SK-N-SH treated with all-trans-retinoic acid at 6 μM for 48 hours (cell line): Measurements from ENCODE around the gene IDUA.
A peak's percentile ranks its signal among the peaks of the same experiment; 100 is the strongest.

Experiments used
- ATAC-seq: fragments of 200-7000 bp; cut with Tn5 transposase; 3 replicates; pipeline ENCODE4 v1.9.1; 2020; ENCODE audit warnings: mild to moderate bottlenecking, moderate library complexity
- ARNTL ChIP-seq: fragments of 450-650 bp; formaldehyde crosslinking; IDR thresholded peaks from 2 replicates; pipeline ENCODE4 v1.5.0; 2020; ENCODE audit warnings: low read depth, mild to moderate bottlenecking, moderate library complexity, borderline replicate concordance
- BACH2 ChIP-seq: fragments of 250-450 bp; sonication (Bioruptor Pico); IDR thresholded peaks from 2 replicates; pipeline ENCODE4 v1.9.0; 2021; ENCODE audit warnings: mild to moderate bottlenecking, borderline replicate concordance
- CREB5 ChIP-seq: fragments of 250-450 bp; sonication (Bioruptor Pico); IDR thresholded peaks from 2 replicates; pipeline ENCODE4 v1.5.1; 2020; ENCODE audit warnings: low read depth, mild to moderate bottlenecking, moderate library complexity
- CSDC2 ChIP-seq: fragments of 250-450 bp; sonication (Bioruptor Pico); IDR thresholded peaks from 2 replicates; pipeline ENCODE4 v1.5.0; 2020; ENCODE audit warnings: mild to moderate bottlenecking, moderate library complexity
- CSRNP3 ChIP-seq: fragments of 250-450 bp; sonication (Bioruptor Pico); IDR thresholded peaks from 2 replicates; pipeline ENCODE4 v1.5.1; 2021; ENCODE audit warnings: mild to moderate bottlenecking, moderate library complexity
- ESRRG ChIP-seq: fragments of 250-450 bp; sonication (Bioruptor Pico); IDR thresholded peaks from 2 replicates; pipeline ENCODE4 v1.6.1; 2021; ENCODE audit warnings: mild to moderate bottlenecking
- GLIS3 ChIP-seq: fragments of 250-450 bp; sonication (Bioruptor Pico); IDR thresholded peaks from 2 replicates; pipeline ENCODE4 v1.5.0; 2020; ENCODE audit warnings: mild to moderate bottlenecking, moderate library complexity
- ISL1 ChIP-seq: fragments of 250-450 bp; sonication (Bioruptor Pico); IDR thresholded peaks from 2 replicates; pipeline ENCODE4 v2.1.2; 2022; ENCODE audit warnings: mild to moderate bottlenecking, moderate library complexity
- OSR1 ChIP-seq: fragments of 250-450 bp; sonication (Bioruptor Pico); IDR thresholded peaks from 2 replicates; pipeline ENCODE4 v1.8.0; 2022; ENCODE audit warnings: moderate library complexity, mild to moderate bottlenecking, inconsistent platforms
- PATZ1 ChIP-seq: fragments of 250-450 bp; sonication (Bioruptor Pico); IDR thresholded peaks from 2 replicates; pipeline ENCODE4 v1.8.0; 2020; ENCODE audit warnings: mild to moderate bottlenecking, moderate library complexity, borderline replicate concordance
- PPARA ChIP-seq: fragments of 250-450 bp; sonication (Bioruptor Pico); IDR thresholded peaks from 2 replicates; pipeline ENCODE4 v1.5.0; 2020; ENCODE audit warnings: mild to moderate bottlenecking, borderline replicate concordance
- RARB ChIP-seq: fragments of 250-450 bp; sonication (Bioruptor Pico); IDR thresholded peaks from 2 replicates; pipeline ENCODE4 v1.8.0; 2021; ENCODE audit warnings: mild to moderate bottlenecking, moderate library complexity
- SNAI2 ChIP-seq: fragments of 250-450 bp; sonication (Bioruptor Pico); IDR thresholded peaks from 2 replicates; pipeline ENCODE4 v1.5.0; 2020; ENCODE audit warnings: mild to moderate bottlenecking, moderate library complexity
- TCF4 ChIP-seq: fragments of 250-450 bp; sonication (Bioruptor Pico); IDR thresholded peaks from 2 replicates; pipeline ENCODE4 v1.8.0; 2021; ENCODE audit warnings: mild to moderate bottlenecking, moderate library complexity, borderline replicate concordance
- TOX ChIP-seq: fragments of 250-450 bp; sonication (Bioruptor Pico); IDR thresholded peaks from 2 replicates; pipeline ENCODE4 v1.8.0; 2021; ENCODE audit warnings: mild to moderate bottlenecking, moderate library complexity, borderline replicate concordance
- TSHZ2 ChIP-seq: fragments of 250-450 bp; sonication (Bioruptor Pico); IDR thresholded peaks from 2 replicates; pipeline ENCODE4 v1.5.0; 2020; ENCODE audit warnings: mild to moderate bottlenecking, moderate library complexity
- ZC3H10 ChIP-seq: fragments of 250-450 bp; sonication (Bioruptor Pico); IDR thresholded peaks from 2 replicates; pipeline ENCODE4 v1.5.1; 2021; ENCODE audit warnings: mild to moderate bottlenecking, moderate library complexity
- ZFP3 ChIP-seq: fragments of 250-450 bp; sonication (Bioruptor Pico); IDR thresholded peaks from 2 replicates; pipeline ENCODE4 v1.5.0; 2020; ENCODE audit warnings: mild to moderate bottlenecking, moderate library complexity
- ZFP30 ChIP-seq: fragments of 450-650 bp; formaldehyde crosslinking; IDR thresholded peaks from 2 replicates; pipeline ENCODE4 v1.5.0; 2022; ENCODE audit warnings: mild to moderate bottlenecking, moderate library complexity
- ZNF565 ChIP-seq: fragments of 450-650 bp; formaldehyde crosslinking; conservative IDR thresholded peaks from 2 replicates; pipeline ENCODE4 v1.5.0; 2020; ENCODE audit warnings: low read depth, mild to moderate bottlenecking, moderate library complexity
- ZNF70 ChIP-seq: fragments of 450-650 bp; formaldehyde crosslinking; IDR thresholded peaks from 2 replicates; pipeline ENCODE4 v1.5.0; 2020; ENCODE audit warnings: mild to moderate bottlenecking, moderate library complexity
- ZNF8 ChIP-seq: fragments of 450-650 bp; formaldehyde crosslinking; IDR thresholded peaks from 2 replicates; pipeline ENCODE4 v1.5.0; 2020; ENCODE audit warnings: mild to moderate bottlenecking, moderate library complexity

The IDUA gene

GRCh38 chr4:1023895-1024740, 37.3 kb downstream of the IDUA start:
- TF ChIP-seq CREB5 (CRISPR knock-in tag) (no peak), CSRNP3 (CRISPR knock-in tag) (no peak), OSR1 (CRISPR knock-in tag) (no peak), ZNF8 (CRISPR knock-in tag) (no peak), TSHZ2 (CRISPR knock-in tag) (no peak), ZNF565 (no peak)
- TF ChIP-seq, all 23 proteins: peak for 0

GRCh38 chr4:1024882-1025545, 38.2 kb downstream of the IDUA start:
- no peak for ATAC-seq
- no peak for TF ChIP-seq PPARA (CRISPR knock-in tag)
- TF ChIP-seq BACH2 (CRISPR knock-in tag), result no peak
- TF ChIP-seq ESRRG (CRISPR knock-in tag), result no peak
- TF ChIP-seq ZNF8 (CRISPR knock-in tag), result no peak
- no peak for TF ChIP-seq SNAI2 (CRISPR knock-in tag)
- no peak for TF ChIP-seq CREB5 (CRISPR knock-in tag)
- no peak for TF ChIP-seq CSDC2 (CRISPR knock-in tag)
- no peak for TF ChIP-seq GLIS3 (CRISPR knock-in tag)
- no peak for TF ChIP-seq PATZ1 (CRISPR knock-in tag)
- TF ChIP-seq OSR1 (CRISPR knock-in tag), result no peak
- TF ChIP-seq ZNF565, result no peak
- TF ChIP-seq TCF4 (CRISPR knock-in tag), result no peak
- no peak for TF ChIP-seq TOX (CRISPR knock-in tag)
- TF ChIP-seq ZC3H10 (CRISPR knock-in tag), result no peak
- no peak for TF ChIP-seq ISL1 (CRISPR knock-in tag)
- TF ChIP-seq, all 23 proteins: peak for 0

More at GRCh38 chr4:1023895-1024740, 37.3 kb downstream of the IDUA start:
- ATAC-seq, result no peak

- peak; percentile 54 for ATAC-seq
- TF ChIP-seq ARNTL (CRISPR knock-in tag) (no peak), PPARA (CRISPR knock-in tag) (no peak), ZNF70 (CRISPR knock-in tag) (no peak), BACH2 (CRISPR knock-in tag) (no peak), CSDC2 (CRISPR knock-in tag) (no peak), PATZ1 (CRISPR knock-in tag) (no peak), OSR1 (CRISPR knock-in tag) (no peak), ISL1 (CRISPR knock-in tag) (no peak), ZC3H10 (CRISPR knock-in tag) (no peak), ESRRG (CRISPR knock-in tag) (no peak), CREB5 (CRISPR knock-in tag) (no peak), SNAI2 (CRISPR knock-in tag) (no peak), RARB (no peak), TOX (CRISPR knock-in tag) (no peak), ZFP30 (no peak), ZNF565 (no peak), ZFP3 (no peak)
These were observed 39.3 kb downstream of the IDUA start for GRCh38 chr4:1026115-1026514.
